ENCODE measurements around the gene CTXND1.

CTXND1 gene

GRCh38 chr15:80275961-80276360, 23.9 kb upstream of the CTXND1 start:
- H3K27ac ChIP-seq (replicated peaks) = no peak overlapping the region
- H3K27me3 ChIP-seq (ENCODE audit: insufficient read depth, poor library complexity, severe bottlenecking) = no peaks in the 10 kb centered on the region
- no peak for TF ChIP-seq CTCF (IDR thresholded peaks at IDR 0.05; ENCODE audit: insufficient read depth, low read length)
- no peak for TF ChIP-seq REST (IDR thresholded peaks at IDR 0.05; ENCODE audit: insufficient replicate concordance, low read depth)
- TF ChIP-seq GABPA (IDR thresholded peaks at IDR 0.05; ENCODE audit: low read depth) = no peak
- no peak for TF ChIP-seq SPI1 (IDR thresholded peaks at IDR 0.05; ENCODE audit: borderline replicate concordance, low read depth)
- no peak for TF ChIP-seq POLR2AphosphoS5 (IDR thresholded peaks at IDR 0.05; ENCODE audit: low read depth)
- no peak for DNase-seq (ENCODE audit: low read depth in 1 of 2, low spot score in 1 of 2)
- no peak overlapping the region for H3K4me3 ChIP-seq (replicated peaks; ENCODE audit: insufficient read depth, low read length)

GRCh38 chr15:80274996-80275395, 23.0 kb upstream of the CTXND1 start:
- DNase-seq (ENCODE audit: low read depth in 1 of 2, low spot score in 1 of 2) = no peak
- TF ChIP-seq GABPA (IDR thresholded peaks at IDR 0.05; ENCODE audit: low read depth) = no peak
- TF ChIP-seq SPI1 (IDR thresholded peaks at IDR 0.05; ENCODE audit: borderline replicate concordance, low read depth) = no peak
- no peak for TF ChIP-seq REST (IDR thresholded peaks at IDR 0.05; ENCODE audit: insufficient replicate concordance, low read depth)
- TF ChIP-seq CTCF (IDR thresholded peaks at IDR 0.05; ENCODE audit: insufficient read depth, low read length) = no peak

GRCh38 chr15:80274554-80274953, 22.5 kb upstream of the CTXND1 start:
- Histone ChIP-seq H3K4me3 (replicated peaks; ENCODE audit: insufficient read depth, low read length) (no peak overlapping the region), H3K27me3 (ENCODE audit: insufficient read depth, poor library complexity, severe bottlenecking) (no peaks in the 10 kb centered on the region), H3K27ac (replicated peaks) (no peak overlapping the region)
- TF ChIP-seq POLR2AphosphoS5 (IDR thresholded peaks at IDR 0.05; ENCODE audit: low read depth) (no peak), CTCF (IDR thresholded peaks at IDR 0.05; ENCODE audit: insufficient read depth, low read length) (no peak), SPI1 (IDR thresholded peaks at IDR 0.05; ENCODE audit: borderline replicate concordance, low read depth) (no peak), REST (IDR thresholded peaks at IDR 0.05; ENCODE audit: insufficient replicate concordance, low read depth) (no peak), GABPA (IDR thresholded peaks at IDR 0.05; ENCODE audit: low read depth) (no peak)
- no peak for DNase-seq (ENCODE audit: low read depth in 1 of 2, low spot score in 1 of 2)

More at GRCh38 chr15:80274996-80275395, 23.0 kb upstream of the CTXND1 start:
- no peaks in the 10 kb centered on the region for H3K27me3 ChIP-seq (ENCODE audit: insufficient read depth, poor library complexity, severe bottlenecking)
- H3K27ac ChIP-seq (replicated peaks) = no peak overlapping the region
- H3K4me3 ChIP-seq (replicated peaks; ENCODE audit: insufficient read depth, low read length) = no peak overlapping the region

All from HL-60 (cell line).